HG03108 (cell line): ENCODE measurements around the gene ORMDL3.
"Not testable (repeated sequence)": the region's sequence is repeated elsewhere in the genome, so short reads cannot be mapped to it uniquely, and the experiment has no call there.

ENCODE experiments used
- ATAC-seq: cut with Tn5 transposase; IDR thresholded peaks from one replicate; pipeline ENCODE4 v1.9.1; 2021; ENCODE audit warnings: moderate library complexity; ENCODE audit not compliant: unreplicated experiment

Gene ORMDL3

GRCh38 chr17:39925282-39926134 lies 1.9 kb downstream of the ORMDL3 start:
- ATAC-seq = no peak

GRCh38 chr17:39924691-39925055 lies 2.7 kb downstream of the ORMDL3 start:
- ATAC-seq = no peak

- no peak for ATAC-seq
Measured at GRCh38 chr17:39923836-39924690, 3.3 kb downstream of the ORMDL3 start.

- ATAC-seq = no peak
Measured at GRCh38 chr17:39923230-39923629, 4.2 kb downstream of the ORMDL3 start.

GRCh38 chr17:39922006-39922405 lies 5.4 kb downstream of the ORMDL3 start:
- ATAC-seq = no peak

- no peak for ATAC-seq
Measured at GRCh38 chr17:39921323-39921722, 6.1 kb downstream of the ORMDL3 start.

GRCh38 chr17:39920218-39921210 lies 6.9 kb downstream of the ORMDL3 start:
- ATAC-seq = no peak

- ATAC-seq = no peak
Measured at GRCh38 chr17:39919087-39919683, 8.2 kb downstream of the ORMDL3 start.

- ATAC-seq = no peak
Measured at GRCh38 chr17:39916918-39917317, 10.5 kb downstream of the ORMDL3 start.

- ATAC-seq = no peak
Measured at GRCh38 chr17:39915559-39915958, 11.8 kb downstream of the ORMDL3 start.

GRCh38 chr17:39913989-39914388 lies 13.4 kb downstream of the ORMDL3 start:
- no peak for ATAC-seq

GRCh38 chr17:39908789-39909352 lies 18.5 kb downstream of the ORMDL3 start:
- no peak for ATAC-seq

GRCh38 chr17:39904990-39905288 lies 22.5 kb downstream of the ORMDL3 start:
- no peak for ATAC-seq

- ATAC-seq = no peak
Measured at GRCh38 chr17:39903158-39903884, 24.1 kb downstream of the ORMDL3 start.

- not testable (repeated sequence) for ATAC-seq
Measured at GRCh38 chr17:39902027-39902426, 25.4 kb downstream of the ORMDL3 start.

GRCh38 chr17:39899215-39899614 lies 28.2 kb downstream of the ORMDL3 start:
- ATAC-seq = no peak

- no peak for ATAC-seq
Measured at GRCh38 chr17:39898088-39898487, 29.3 kb downstream of the ORMDL3 start.

GRCh38 chr17:39894681-39895376 lies 32.6 kb downstream of the ORMDL3 start:
- no peak for ATAC-seq

GRCh38 chr17:39889200-39889599 lies 38.2 kb downstream of the ORMDL3 start:
- no peak for ATAC-seq
